Esophagus muscularis mucosa (tissue), 3 donors: Measurements from ENCODE around the gene BTN1A1.

Experiments used
- POLR2A ChIP-seq: fragments of 450-650 bp; IDR thresholded peaks from one replicate; pipeline ENCODE4 v1.6.1; 2017; ENCODE audit warnings: antibody characterized with exemption, moderate library complexity, mild to moderate bottlenecking, low read depth
- TF ChIP-seq, protein P1 (sequence below), 3 experiments: fragments of 200-600 bp in 2 of 3; fragments of 450-650 bp in 1 of 3; sonication (generic) in 2 of 3; IDR thresholded peaks; one replicate each; pipeline ENCODE4 v1.5.1; 2017 to 2019; ENCODE audit warnings: antibody characterized with exemption in 3 of 3, mild to moderate bottlenecking in 2 of 3, moderate library complexity in 1 of 3

DNA sequence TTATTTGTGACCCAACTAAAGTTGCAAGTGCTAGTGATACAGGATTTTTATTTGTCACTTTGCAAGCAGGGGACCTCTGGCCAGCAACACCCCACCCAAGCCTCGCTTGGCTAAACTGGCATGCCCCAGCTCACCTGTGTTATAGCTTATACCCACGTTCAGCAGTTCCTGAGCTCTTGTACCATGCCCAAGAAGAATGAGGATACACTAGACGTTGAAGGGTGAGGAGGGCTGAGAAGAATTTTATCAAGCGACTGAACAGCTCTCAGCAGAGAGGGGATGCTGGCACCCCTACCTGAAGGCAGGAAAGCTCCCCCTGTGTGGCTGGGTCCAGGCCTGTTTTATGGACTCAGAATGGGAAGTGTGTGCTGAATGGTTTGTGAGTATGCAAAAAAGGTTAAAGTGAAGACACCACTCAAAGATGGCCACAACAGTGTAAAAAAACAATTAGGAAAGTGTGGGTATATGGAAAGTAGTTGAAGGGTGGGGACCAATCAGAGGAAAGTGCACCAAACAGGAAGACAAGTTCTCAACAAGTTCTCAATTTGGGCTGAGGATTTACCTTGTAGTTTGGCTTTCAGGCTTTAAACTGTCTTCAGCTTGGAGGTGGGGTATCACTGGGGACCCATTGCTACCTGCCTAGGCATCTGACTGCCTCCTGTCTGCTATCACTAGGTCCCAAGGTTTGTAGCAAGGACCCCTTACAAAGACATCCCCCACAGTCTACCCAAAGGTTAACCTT, 27.4 kb upstream of the BTN1A1 start:
- TF ChIP-seq POLR2A, result no peak
- TF ChIP-seq, protein P1, sequence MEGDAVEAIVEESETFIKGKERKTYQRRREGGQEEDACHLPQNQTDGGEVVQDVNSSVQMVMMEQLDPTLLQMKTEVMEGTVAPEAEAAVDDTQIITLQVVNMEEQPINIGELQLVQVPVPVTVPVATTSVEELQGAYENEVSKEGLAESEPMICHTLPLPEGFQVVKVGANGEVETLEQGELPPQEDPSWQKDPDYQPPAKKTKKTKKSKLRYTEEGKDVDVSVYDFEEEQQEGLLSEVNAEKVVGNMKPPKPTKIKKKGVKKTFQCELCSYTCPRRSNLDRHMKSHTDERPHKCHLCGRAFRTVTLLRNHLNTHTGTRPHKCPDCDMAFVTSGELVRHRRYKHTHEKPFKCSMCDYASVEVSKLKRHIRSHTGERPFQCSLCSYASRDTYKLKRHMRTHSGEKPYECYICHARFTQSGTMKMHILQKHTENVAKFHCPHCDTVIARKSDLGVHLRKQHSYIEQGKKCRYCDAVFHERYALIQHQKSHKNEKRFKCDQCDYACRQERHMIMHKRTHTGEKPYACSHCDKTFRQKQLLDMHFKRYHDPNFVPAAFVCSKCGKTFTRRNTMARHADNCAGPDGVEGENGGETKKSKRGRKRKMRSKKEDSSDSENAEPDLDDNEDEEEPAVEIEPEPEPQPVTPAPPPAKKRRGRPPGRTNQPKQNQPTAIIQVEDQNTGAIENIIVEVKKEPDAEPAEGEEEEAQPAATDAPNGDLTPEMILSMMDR (IDR thresholded peaks at IDR 0.05), result no peak
